Endothelial cell of hepatic sinusoid (primary cell): ENCODE results near the gene SAMD4A.
"Not testable (repeated sequence)": the region's sequence is repeated elsewhere in the genome, so short reads cannot be mapped to it uniquely, and the experiment has no call there.

Source experiments
- in situ Hi-C: cut with HindIII; loops from 2 replicates; pipeline ENCODE4 v1.10.0; 2017; ENCODE audit warnings: low sequenced_read_pairs

The SAMD4A gene

GRCh38 chr14:54591866-54592265 lies 24.9 kb downstream of the SAMD4A start:
- in situ Hi-C loops, result no loop called here

GRCh38 chr14:54593860-54594259 lies 26.9 kb downstream of the SAMD4A start:
- in situ Hi-C loops, result no loop called here

DNA sequence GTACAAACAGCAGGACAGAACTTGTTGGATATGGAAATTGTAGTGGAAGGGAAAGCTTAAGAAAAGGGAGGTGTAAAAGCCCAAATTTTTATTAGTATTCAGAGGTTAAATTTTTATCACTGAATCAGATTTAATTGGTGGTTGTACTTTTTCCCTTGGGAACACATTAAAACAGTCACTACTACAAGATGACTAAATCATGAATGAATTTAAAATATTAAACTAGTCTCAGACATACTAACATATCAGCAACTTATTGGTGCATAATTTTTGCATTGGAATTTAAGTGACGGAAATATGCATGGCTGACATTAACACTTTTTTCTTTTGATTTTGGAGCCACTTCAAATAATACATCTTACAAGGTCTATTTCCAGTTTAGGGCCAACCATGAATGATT lies 27.6 kb downstream of the SAMD4A start:
- in situ Hi-C loops, result no loop called here

- in situ Hi-C loops, result no loop called here
These were observed 31.0 kb downstream of the SAMD4A start for GRCh38 chr14:54597795-54598443.

GRCh38 chr14:54599966-54600716 lies 33.2 kb downstream of the SAMD4A start:
- in situ Hi-C loops, result no loop called here

DNA sequence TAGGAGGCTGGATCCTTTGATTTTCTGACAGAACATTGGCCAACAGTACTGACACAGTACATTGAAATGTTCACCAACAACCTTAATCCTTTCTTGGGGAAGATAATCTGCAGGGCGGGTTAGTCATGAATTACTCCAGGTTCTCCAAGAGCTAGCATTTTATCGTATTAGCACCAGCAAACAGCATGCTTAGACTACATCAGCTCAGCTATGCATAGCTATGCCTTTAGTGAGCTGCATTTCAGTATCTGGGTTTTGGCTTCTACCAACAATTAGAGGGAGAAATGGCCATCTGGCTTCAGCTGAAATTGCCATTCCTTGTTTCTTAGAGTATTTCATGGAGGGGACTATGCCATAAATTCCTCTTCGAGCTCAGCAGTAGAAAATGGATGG lies 33.8 kb downstream of the SAMD4A start:
- in situ Hi-C loops, result no loop called here

GRCh38 chr14:54603362-54603761 lies 36.4 kb downstream of the SAMD4A start:
- in situ Hi-C loops, result no loop called here

DNA sequence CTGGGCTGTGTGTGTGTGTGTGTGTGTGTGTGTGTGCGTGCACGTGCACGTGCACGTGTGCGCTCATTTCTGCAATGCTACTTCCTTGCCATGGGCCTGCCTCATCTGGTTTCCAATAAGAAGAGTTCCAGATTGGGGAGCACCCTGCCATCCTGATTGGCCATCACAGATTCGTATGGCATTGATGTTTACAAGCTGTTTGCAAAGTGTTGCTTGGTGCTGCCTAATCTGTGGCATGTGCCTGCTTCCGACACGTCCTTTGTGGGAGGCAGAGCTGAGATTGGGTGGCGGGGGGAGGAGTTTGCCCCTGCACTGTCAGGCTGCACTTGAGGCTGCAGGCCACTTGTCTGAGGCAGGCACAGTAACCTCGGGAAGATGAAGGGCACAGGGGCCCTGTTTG lies 39.2 kb downstream of the SAMD4A start:
- in situ Hi-C loops, result no loop called here

- in situ Hi-C loops, result no loop called here
These were observed 39.8 kb downstream of the SAMD4A start for GRCh38 chr14:54606631-54607133.

GRCh38 chr14:54609576-54609975 lies 42.6 kb downstream of the SAMD4A start:
- in situ Hi-C loops, result no loop called here

DNA sequence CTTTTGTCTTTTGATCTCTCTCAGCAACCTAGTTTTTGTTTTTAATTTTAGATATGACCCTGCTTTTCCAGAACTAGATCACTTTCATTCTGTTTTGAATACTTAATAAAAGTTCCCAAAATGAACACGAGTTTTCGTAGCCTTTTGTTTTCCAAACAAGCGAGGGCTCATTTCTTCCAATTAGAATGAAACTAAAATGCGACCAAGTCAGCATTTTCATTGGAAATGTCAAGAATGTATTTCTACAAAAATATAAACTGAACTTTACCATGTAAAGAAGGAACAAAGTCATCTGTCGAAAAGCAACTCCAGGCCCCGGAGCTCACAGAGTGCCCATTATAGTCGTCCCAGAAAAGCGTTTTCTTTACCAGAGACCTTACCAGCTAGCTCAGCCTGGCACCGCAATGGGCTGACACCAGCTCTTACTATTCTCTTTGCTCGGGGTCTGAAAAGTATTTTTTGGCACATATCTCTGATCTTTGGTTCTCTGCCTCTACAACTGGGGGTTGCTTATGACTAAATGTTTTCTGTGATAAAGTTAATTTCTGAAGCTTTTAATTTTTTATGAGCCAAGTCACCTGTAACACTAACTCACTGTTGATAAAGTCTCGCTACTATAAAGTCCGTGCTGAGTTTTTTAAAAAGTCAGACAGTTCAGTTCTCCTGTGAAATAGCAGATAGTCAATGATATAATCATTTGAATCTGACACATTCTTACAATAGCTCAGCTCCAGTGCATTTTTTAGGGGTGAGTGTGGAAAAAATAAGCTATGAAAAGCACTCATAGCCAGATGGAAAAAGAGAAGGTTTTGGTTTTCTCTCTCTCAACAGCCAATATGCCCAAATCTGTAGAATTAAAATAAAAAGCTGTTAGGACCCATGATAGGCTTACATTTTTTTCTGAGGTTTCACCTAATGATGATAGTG lies 43.4 kb downstream of the SAMD4A start:
- in situ Hi-C loops, result no loop called here

GRCh38 chr14:54614296-54614695 lies 47.4 kb downstream of the SAMD4A start:
- in situ Hi-C loops, result no loop called here

- in situ Hi-C loops, result no loop called here
These were observed 50.5 kb downstream of the SAMD4A start for GRCh38 chr14:54617467-54617866.

DNA sequence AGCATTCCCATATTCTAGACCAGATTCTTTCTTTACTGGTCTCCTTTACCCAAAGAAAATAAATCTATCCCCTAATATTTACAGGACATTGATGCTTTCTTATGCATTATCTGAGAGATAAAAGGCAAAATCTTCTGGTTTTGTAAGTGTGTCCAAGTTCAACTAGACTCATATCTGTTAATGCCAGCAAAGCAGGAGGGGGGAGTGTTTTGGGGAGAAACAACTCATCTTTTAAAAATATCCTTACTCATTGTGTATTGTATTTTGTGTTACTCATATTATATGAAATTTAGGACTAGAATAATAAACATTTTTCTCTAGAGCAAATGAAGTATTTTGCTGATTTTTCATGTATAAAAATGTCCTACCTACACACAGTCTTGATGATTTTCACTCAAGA lies 54.8 kb downstream of the SAMD4A start:
- in situ Hi-C loops, result no loop called here

- in situ Hi-C loops, result no loop called here
These were observed 55.4 kb downstream of the SAMD4A start for GRCh38 chr14:54622192-54622958.

DNA sequence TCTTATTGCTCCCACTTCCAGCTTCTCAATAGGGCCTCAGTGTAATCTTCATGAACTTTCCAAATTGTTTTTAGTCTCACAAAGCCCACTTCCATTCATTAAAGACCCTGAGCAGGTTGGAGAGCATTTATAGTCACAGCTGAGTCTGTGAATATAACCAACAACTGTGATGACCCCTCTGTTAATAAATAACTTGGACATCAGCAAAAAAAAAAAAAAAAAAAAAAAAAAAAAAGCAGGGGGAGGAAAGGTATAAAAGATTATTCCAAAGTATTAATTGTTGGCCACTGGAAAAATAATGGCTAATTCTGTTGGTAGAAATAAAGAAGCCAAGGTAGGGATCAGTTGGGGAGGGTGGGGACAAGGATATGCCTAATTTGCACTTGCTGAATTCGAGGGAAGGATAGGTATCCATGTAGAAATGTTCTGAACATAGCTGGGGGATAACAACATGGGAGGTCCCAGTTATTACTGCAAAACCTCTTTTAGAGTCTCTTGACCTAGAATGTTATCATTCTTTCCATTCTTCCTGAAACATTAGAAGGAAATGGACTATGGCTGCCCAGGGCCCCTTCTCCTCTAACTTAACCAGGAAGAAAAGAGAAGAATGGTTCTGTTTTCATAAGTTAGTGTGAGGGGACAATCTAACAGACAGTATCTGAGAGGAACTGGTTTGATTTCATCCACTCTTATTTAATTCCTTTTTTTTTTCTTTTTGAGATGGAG lies 56.5 kb downstream of the SAMD4A start:
- in situ Hi-C loops, result no loop called here

GRCh38 chr14:54624005-54624358 lies 57.1 kb downstream of the SAMD4A start:
- in situ Hi-C loops, result not testable (repeated sequence)

GRCh38 chr14:54625112-54625511 lies 58.2 kb downstream of the SAMD4A start:
- in situ Hi-C loops, result no loop called here

DNA sequence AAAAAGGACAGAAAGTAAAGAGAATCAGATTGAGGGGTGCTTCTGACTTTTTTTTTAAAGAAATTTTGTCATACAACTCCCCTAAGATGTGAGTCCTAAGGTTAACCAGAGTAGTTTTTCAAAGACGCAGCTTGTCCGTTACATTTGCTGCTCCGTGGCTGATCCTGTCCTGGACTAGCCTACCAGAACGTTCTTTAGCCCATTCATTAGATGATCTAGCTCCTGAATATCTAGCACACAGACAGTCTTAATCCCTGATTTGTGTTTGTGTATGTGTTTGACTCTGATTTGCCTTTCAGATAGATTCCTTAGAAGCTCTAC lies 60.3 kb downstream of the SAMD4A start:
- in situ Hi-C loops, result no loop called here
